SKM-1 treated with dmso at 0.1 percent for 144 hours (cell line): Measurements from ENCODE around the gene KCNIP1.

ENCODE experiments used
- DNase-seq: peaks from one replicate; lab custom pipeline; 2025; ENCODE audit not compliant: unreplicated experiment; lab: John Stamatoyannopoulos, UW

KCNIP1 gene

GRCh38 chr5:170590566-170590965 lies 86.7 kb downstream of the KCNIP1 start:
- no peak for DNase-seq

- DNase-seq = no peak
These were observed 87.2 kb downstream of the KCNIP1 start for GRCh38 chr5:170591054-170591453.

- no peak for DNase-seq
These were observed 92.7 kb downstream of the KCNIP1 start for GRCh38 chr5:170596482-170597044.

- no peak for DNase-seq
These were observed 93.4 kb downstream of the KCNIP1 start for GRCh38 chr5:170597109-170597751.

GRCh38 chr5:170597872-170598271 lies 94.1 kb downstream of the KCNIP1 start:
- no peak for DNase-seq

- no peak for DNase-seq
These were observed 95.9 kb downstream of the KCNIP1 start for GRCh38 chr5:170599756-170600155.

GRCh38 chr5:170601619-170602018 lies 97.8 kb downstream of the KCNIP1 start:
- no peak for DNase-seq

- no peak for DNase-seq
These were observed 99.3 kb downstream of the KCNIP1 start for GRCh38 chr5:170603109-170603508.

GRCh38 chr5:170603578-170604565 lies 100.1 kb downstream of the KCNIP1 start:
- DNase-seq = peak; percentile 43

- DNase-seq = no peak
These were observed 103.1 kb downstream of the KCNIP1 start for GRCh38 chr5:170606941-170607340.

GRCh38 chr5:170611449-170612090 lies 107.8 kb downstream of the KCNIP1 start:
- no peak for DNase-seq

GRCh38 chr5:170612256-170612678 lies 108.4 kb downstream of the KCNIP1 start:
- no peak for DNase-seq

- DNase-seq = no peak
These were observed 110.3 kb downstream of the KCNIP1 start for GRCh38 chr5:170614065-170614490.

GRCh38 chr5:170614720-170615119 lies 110.9 kb downstream of the KCNIP1 start:
- no peak for DNase-seq

- DNase-seq = no peak
These were observed 114.0 kb downstream of the KCNIP1 start for GRCh38 chr5:170617533-170618490.

GRCh38 chr5:170619869-170620268 lies 116.0 kb downstream of the KCNIP1 start:
- DNase-seq = no peak

GRCh38 chr5:170622933-170623332 lies 119.1 kb downstream of the KCNIP1 start:
- DNase-seq = no peak

- peak; percentile 48 for DNase-seq
These were observed 119.9 kb downstream of the KCNIP1 start for GRCh38 chr5:170623576-170624181.
